ENCODE data around the gene SLF1. TPM values are rescaled to one million over a fixed set of nuclear protein-coding genes. Genes with fewer than 3 reads are reported as not detected.

SLF1 gene
- total RNA-seq, 6 experiments from 2014 or later: 0.80 to 3.3 (median 2.4) TPM

DNA sequence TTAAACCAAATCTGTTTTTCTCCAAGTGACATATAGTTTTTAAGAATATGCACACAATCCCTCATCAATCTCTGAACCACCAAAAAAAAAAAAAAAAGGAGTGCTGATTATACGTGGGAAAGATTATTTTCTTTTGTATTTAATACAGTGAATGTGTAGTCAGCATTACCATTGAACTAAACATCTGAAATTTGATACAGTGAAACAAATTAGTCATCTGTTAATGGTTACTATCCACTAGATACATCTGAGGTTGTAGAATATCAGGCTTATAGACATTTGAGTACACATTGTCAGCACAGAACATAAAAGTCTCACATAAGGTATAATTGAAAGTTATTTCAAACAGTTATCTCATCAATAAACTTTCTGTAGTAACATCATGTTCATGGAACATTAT, 87.0 kb downstream of the SLF1 start:
- intact Hi-C loops (cut with DNase I): no loop called here
- TF ChIP-seq, protein P1, sequence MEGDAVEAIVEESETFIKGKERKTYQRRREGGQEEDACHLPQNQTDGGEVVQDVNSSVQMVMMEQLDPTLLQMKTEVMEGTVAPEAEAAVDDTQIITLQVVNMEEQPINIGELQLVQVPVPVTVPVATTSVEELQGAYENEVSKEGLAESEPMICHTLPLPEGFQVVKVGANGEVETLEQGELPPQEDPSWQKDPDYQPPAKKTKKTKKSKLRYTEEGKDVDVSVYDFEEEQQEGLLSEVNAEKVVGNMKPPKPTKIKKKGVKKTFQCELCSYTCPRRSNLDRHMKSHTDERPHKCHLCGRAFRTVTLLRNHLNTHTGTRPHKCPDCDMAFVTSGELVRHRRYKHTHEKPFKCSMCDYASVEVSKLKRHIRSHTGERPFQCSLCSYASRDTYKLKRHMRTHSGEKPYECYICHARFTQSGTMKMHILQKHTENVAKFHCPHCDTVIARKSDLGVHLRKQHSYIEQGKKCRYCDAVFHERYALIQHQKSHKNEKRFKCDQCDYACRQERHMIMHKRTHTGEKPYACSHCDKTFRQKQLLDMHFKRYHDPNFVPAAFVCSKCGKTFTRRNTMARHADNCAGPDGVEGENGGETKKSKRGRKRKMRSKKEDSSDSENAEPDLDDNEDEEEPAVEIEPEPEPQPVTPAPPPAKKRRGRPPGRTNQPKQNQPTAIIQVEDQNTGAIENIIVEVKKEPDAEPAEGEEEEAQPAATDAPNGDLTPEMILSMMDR (IDR thresholded peaks at IDR 0.05): no peak
- TF ChIP-seq POLR2A (IDR thresholded peaks at IDR 0.05): no peak
- no peak for DNase-seq
- no peak overlapping the region for H3K27ac ChIP-seq
- H3K27me3 ChIP-seq: no peaks in the 10 kb centered on the region
- H3K4me1 ChIP-seq: no peaks in the 10 kb centered on the region
- no peak for ATAC-seq
- H3K9me3 ChIP-seq: no peaks in the 10 kb centered on the region
- no peak overlapping the region for H3K4me3 ChIP-seq
- H3K36me3 ChIP-seq: no peaks in the 10 kb centered on the region
- 72% methylated on average over 1 of the region's 1 CpG for WGBS (ENCODE audit: insufficient coverage, low coverage, low lambda C conversion rate, missing lambda C conversion rate)

DNA sequence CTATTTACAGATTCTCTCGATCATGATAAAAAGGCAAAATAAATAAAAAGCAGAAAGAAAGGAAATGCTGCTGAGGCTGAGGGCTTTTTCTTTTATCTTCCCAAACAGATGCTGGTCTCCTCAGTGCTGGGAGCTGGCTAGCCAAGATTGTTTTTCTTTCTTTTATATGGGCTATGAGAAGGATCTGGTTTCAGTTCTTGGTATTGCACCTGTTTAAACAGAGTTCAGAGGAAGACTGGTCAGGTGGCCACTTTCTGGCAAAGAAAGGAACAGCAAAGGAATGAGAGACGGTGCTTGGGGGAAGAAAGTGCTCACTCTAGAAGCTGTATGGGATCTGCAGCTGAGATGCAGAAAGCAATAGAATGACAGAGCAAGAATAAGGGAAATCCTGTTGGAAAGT, 88.9 kb downstream of the SLF1 start:
- no peak overlapping the region for H3K4me3 ChIP-seq
- H3K4me1 ChIP-seq: no peaks in the 10 kb centered on the region
- DNase-seq (no peak), ATAC-seq (no peak)
- no peaks in the 10 kb centered on the region for H3K36me3 ChIP-seq
- no peaks in the 10 kb centered on the region for H3K9me3 ChIP-seq
- intact Hi-C loops (cut with DNase I): no loop called here
- H3K27me3 ChIP-seq: no peaks in the 10 kb centered on the region
- 44% methylated on average over 2 of the region's 2 CpGs for WGBS (ENCODE audit: insufficient coverage, low coverage, low lambda C conversion rate, missing lambda C conversion rate)
- no peak overlapping the region for H3K27ac ChIP-seq
- TF ChIP-seq POLR2A (IDR thresholded peaks at IDR 0.05): no peak
- TF ChIP-seq, protein P1 (IDR thresholded peaks at IDR 0.05): no peak

DNA sequence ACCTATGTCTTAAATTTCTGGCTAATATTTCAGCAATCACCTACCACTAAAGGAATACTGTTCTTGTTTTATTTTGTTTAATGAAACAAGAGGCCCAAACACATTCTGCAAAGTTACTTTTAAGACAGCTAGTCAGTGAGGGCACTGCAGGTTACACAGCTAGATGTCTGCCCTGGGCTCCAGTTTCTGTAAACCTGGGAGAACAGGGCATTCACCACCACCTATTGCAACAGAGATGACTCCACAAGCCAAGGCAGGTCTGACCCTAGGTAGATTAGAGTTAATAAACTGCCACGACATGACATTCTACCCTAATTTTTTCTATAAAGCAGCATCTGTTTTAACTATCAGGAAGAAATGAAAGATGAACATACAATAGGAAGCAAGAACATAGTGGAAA, 90.8 kb downstream of the SLF1 start:
- peak in 3 of 4 donors; percentile 71 to 86 (median 77) for ATAC-seq
- H3K4me3 ChIP-seq: no peak overlapping the region
- TF ChIP-seq POLR2A (IDR thresholded peaks at IDR 0.05): no peak
- TF ChIP-seq, protein P1 (IDR thresholded peaks at IDR 0.05): no peak
- DNase-seq: peak in 1 of 3 donors; percentile 46
- WGBS (ENCODE audit: insufficient coverage, low coverage, low lambda C conversion rate, missing lambda C conversion rate): 26% methylated on average over 1 of the region's 1 CpG
- no peaks in the 10 kb centered on the region for H3K9me3 ChIP-seq
- H3K27me3 ChIP-seq: no peaks in the 10 kb centered on the region
- intact Hi-C loops (cut with DNase I): no loop called here
- H3K27ac ChIP-seq: no peak overlapping the region
- H3K4me1 ChIP-seq: no peaks in the 10 kb centered on the region
- no peaks in the 10 kb centered on the region for H3K36me3 ChIP-seq

DNA sequence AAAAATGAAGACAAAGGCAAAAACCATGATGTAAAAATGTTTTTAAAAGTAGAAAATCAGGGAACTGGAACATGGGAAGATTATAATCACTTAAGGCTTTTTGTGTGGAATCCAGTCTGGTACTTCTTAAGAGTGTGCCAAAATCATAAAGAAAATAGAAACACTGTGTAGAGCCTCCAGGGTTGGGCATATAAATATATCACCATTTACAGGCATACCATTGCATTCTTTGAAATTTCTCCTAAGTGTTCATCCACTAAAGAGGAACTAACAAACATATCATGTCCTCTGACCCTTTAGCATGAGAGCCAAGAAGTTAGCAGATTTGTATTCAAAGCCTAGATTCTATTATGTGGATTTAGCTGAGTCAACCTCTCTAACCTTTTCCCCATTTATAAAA, 93.3 kb downstream of the SLF1 start:
- no peak for ATAC-seq
- TF ChIP-seq POLR2A (IDR thresholded peaks at IDR 0.05): no peak
- TF ChIP-seq, protein P1 (IDR thresholded peaks at IDR 0.05): no peak
- no peaks in the 10 kb centered on the region for H3K27me3 ChIP-seq
- H3K4me1 ChIP-seq: no peaks in the 10 kb centered on the region
- no peak for DNase-seq
- intact Hi-C loops (cut with DNase I): no loop called here
- no peaks in the 10 kb centered on the region for H3K9me3 ChIP-seq
- no peak overlapping the region for H3K4me3 ChIP-seq
- no peak overlapping the region for H3K27ac ChIP-seq
- H3K36me3 ChIP-seq: no peaks in the 10 kb centered on the region

DNA sequence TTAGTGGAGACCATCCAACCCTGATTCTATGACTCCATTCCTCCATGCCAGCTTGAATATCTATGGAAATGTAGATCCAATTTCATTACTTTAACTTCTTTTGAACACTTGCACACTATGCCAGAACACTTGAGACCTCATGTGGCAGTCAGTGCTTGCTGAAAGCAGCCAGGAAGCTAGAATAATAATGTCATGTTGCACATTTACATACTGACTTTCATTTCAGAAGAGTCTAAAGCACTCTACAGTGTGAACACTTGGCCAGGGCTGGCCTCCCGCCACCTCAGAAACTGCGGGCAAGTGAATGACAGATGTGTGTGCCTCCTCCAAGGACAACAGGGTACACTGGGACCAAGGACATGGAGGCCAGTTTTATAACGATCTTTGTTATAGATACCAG, 97.3 kb downstream of the SLF1 start:
- Histone ChIP-seq H3K36me3 (no peaks in the 10 kb centered on the region), H3K9me3 (no peaks in the 10 kb centered on the region), H3K27ac (no peak overlapping the region), H3K4me3 (no peak overlapping the region), H3K4me1 (no peaks in the 10 kb centered on the region), H3K27me3 (no peaks in the 10 kb centered on the region)
- 78% methylated on average over 2 of the region's 3 CpGs for WGBS (ENCODE audit: insufficient coverage, low coverage, low lambda C conversion rate, missing lambda C conversion rate)
- TF ChIP-seq, protein P1 (IDR thresholded peaks at IDR 0.05): no peak
- no peak for TF ChIP-seq POLR2A (IDR thresholded peaks at IDR 0.05)
- intact Hi-C loops (cut with DNase I): no loop called here
- ATAC-seq (no peak), DNase-seq (no peak)

Measured in right lobe of liver (tissue), 6 donors.